Measurements from ENCODE around the gene CELA2B.
"Not testable (repeated sequence)": the region's sequence is repeated elsewhere in the genome, so short reads cannot be mapped to it uniquely, and the experiment has no call there.

CELA2B gene

GRCh38 chr1:15444468-15445389 lies 31.2 kb upstream of the CELA2B start:
- in situ Hi-C loops (cut with MboI; ENCODE audit: low sequenced_read_pairs), result loop anchor here (25.0 kb wide), 1 partner anchor 307 kb away; no protein-coding TSS in a partner anchor

GRCh38 chr1:15445390-15446122 lies 30.3 kb upstream of the CELA2B start:
- in situ Hi-C loops (cut with MboI; ENCODE audit: low sequenced_read_pairs), result loop anchor here (25.0 kb wide), 1 partner anchor 308 kb away; no protein-coding TSS in a partner anchor

GRCh38 chr1:15446212-15446611 lies 29.7 kb upstream of the CELA2B start:
- in situ Hi-C loops (cut with MboI; ENCODE audit: low sequenced_read_pairs), result loop anchor here (25.0 kb wide), 1 partner anchor 309 kb away; no protein-coding TSS in a partner anchor

GRCh38 chr1:15448877-15449462 lies 26.9 kb upstream of the CELA2B start:
- in situ Hi-C loops (cut with MboI; ENCODE audit: low sequenced_read_pairs), result loop anchor here (25.0 kb wide), 1 partner anchor 312 kb away; no protein-coding TSS in a partner anchor

- in situ Hi-C loops (cut with MboI; ENCODE audit: low sequenced_read_pairs), result loop anchor here (25.0 kb wide), 1 partner anchor 312 kb away; no protein-coding TSS in a partner anchor
Observed at GRCh38 chr1:15449567-15449966, 26.3 kb upstream of the CELA2B start.

GRCh38 chr1:15451014-15451722 lies 24.7 kb upstream of the CELA2B start:
- in situ Hi-C loops (cut with MboI; ENCODE audit: low sequenced_read_pairs), result no loop called here

- in situ Hi-C loops (cut with MboI; ENCODE audit: low sequenced_read_pairs), result no loop called here
Observed at GRCh38 chr1:15452216-15452615, 23.7 kb upstream of the CELA2B start.

- in situ Hi-C loops (cut with MboI; ENCODE audit: low sequenced_read_pairs), result no loop called here
Observed at GRCh38 chr1:15452866-15453571, 22.9 kb upstream of the CELA2B start.

GRCh38 chr1:15453734-15454133 lies 22.2 kb upstream of the CELA2B start:
- in situ Hi-C loops (cut with MboI; ENCODE audit: low sequenced_read_pairs), result no loop called here

GRCh38 chr1:15454256-15454655 lies 21.6 kb upstream of the CELA2B start:
- in situ Hi-C loops (cut with MboI; ENCODE audit: low sequenced_read_pairs), result no loop called here

- in situ Hi-C loops (cut with MboI; ENCODE audit: low sequenced_read_pairs), result no loop called here
Observed at GRCh38 chr1:15455522-15455921, 20.4 kb upstream of the CELA2B start.

- in situ Hi-C loops (cut with MboI; ENCODE audit: low sequenced_read_pairs), result no loop called here
Observed at GRCh38 chr1:15456313-15456954, 19.5 kb upstream of the CELA2B start, which contains the start of gene CELA2A. CELA2A (plus strand) TSS chr1:15456732; CDS start chr1:15456754, 22 bp downstream.

GRCh38 chr1:15457585-15457984 lies 18.3 kb upstream of the CELA2B start:
- in situ Hi-C loops (cut with MboI; ENCODE audit: low sequenced_read_pairs), result no loop called here

GRCh38 chr1:15458388-15458787 lies 17.5 kb upstream of the CELA2B start:
- in situ Hi-C loops (cut with MboI; ENCODE audit: low sequenced_read_pairs), result not testable (repeated sequence)

GRCh38 chr1:15459771-15460707 lies 15.9 kb upstream of the CELA2B start:
- in situ Hi-C loops (cut with MboI; ENCODE audit: low sequenced_read_pairs), result no loop called here

GRCh38 chr1:15460708-15461095 lies 15.2 kb upstream of the CELA2B start:
- in situ Hi-C loops (cut with MboI; ENCODE audit: low sequenced_read_pairs), result no loop called here

GRCh38 chr1:15463064-15463800 lies 12.7 kb upstream of the CELA2B start:
- in situ Hi-C loops (cut with MboI; ENCODE audit: low sequenced_read_pairs), result not testable (repeated sequence)

- in situ Hi-C loops (cut with MboI; ENCODE audit: low sequenced_read_pairs), result not testable (repeated sequence)
Observed at GRCh38 chr1:15463926-15464322, 12.0 kb upstream of the CELA2B start.

Measured in HL-60/S4 treated with retinoic acid at 250 ng/mL for 4 days and 3 days (cell line).